AG09309 (cell line): ENCODE results near the gene MEGF11.

Experiments used
- DNase-seq: peaks from one replicate; pipeline ENCODE4 v3.0.0-alpha.2; 2010; ENCODE audit warnings: low read depth
- H3K4me3 ChIP-seq: 2 replicates; pipeline ENCODE4 v1.5.1; 2011; ENCODE audit warnings: mild to moderate bottlenecking, low read depth, low read length, moderate library complexity; ENCODE audit not compliant: control insufficient read depth
- TF ChIP-seq, protein P1 (sequence below): IDR thresholded peaks from 2 replicates; pipeline ENCODE4 v1.5.1; 2011; ENCODE audit warnings: mild to moderate bottlenecking, low read depth, low read length, inconsistent platforms; ENCODE audit not compliant: insufficient read depth, control insufficient read depth; ENCODE audit errors: missing control alignments

Gene MEGF11

DNA sequence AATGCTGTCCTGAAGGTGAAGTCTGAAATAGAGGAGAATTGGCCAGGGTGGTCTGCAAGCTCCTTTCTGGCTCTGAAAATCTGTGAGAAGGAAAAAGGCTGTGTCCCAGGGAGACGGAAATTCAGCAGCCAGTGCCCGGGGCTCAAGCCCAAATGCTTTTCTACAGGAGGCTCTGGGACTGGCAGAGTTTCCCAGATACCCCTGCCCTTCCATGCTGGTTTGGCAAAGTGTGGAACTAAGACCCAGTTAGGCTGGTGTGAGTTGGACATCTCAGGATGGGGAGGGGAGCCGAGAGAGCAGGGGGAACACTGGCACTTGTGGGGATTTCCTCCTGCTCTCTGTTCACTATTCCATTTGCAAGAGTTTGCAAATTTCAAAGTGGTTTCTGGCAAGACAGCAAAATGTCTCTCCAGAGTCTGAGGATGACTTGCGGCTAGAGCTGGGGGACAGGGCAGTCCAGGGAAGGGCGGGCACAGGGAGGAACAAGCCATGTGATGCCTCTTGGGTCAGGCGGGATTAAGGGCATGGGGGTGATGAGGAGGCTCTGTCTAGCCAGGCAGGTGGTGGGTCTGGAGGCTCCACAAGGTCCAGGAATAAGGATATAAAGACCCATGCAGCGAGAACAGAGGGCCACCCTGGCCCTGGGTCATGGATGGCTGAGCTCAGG lies 231.9 kb downstream of the MEGF11 start:
- DNase-seq, result no peak
- H3K4me3 ChIP-seq, result no peak overlapping the region
- TF ChIP-seq, protein P1, sequence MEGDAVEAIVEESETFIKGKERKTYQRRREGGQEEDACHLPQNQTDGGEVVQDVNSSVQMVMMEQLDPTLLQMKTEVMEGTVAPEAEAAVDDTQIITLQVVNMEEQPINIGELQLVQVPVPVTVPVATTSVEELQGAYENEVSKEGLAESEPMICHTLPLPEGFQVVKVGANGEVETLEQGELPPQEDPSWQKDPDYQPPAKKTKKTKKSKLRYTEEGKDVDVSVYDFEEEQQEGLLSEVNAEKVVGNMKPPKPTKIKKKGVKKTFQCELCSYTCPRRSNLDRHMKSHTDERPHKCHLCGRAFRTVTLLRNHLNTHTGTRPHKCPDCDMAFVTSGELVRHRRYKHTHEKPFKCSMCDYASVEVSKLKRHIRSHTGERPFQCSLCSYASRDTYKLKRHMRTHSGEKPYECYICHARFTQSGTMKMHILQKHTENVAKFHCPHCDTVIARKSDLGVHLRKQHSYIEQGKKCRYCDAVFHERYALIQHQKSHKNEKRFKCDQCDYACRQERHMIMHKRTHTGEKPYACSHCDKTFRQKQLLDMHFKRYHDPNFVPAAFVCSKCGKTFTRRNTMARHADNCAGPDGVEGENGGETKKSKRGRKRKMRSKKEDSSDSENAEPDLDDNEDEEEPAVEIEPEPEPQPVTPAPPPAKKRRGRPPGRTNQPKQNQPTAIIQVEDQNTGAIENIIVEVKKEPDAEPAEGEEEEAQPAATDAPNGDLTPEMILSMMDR, result no peak

DNA sequence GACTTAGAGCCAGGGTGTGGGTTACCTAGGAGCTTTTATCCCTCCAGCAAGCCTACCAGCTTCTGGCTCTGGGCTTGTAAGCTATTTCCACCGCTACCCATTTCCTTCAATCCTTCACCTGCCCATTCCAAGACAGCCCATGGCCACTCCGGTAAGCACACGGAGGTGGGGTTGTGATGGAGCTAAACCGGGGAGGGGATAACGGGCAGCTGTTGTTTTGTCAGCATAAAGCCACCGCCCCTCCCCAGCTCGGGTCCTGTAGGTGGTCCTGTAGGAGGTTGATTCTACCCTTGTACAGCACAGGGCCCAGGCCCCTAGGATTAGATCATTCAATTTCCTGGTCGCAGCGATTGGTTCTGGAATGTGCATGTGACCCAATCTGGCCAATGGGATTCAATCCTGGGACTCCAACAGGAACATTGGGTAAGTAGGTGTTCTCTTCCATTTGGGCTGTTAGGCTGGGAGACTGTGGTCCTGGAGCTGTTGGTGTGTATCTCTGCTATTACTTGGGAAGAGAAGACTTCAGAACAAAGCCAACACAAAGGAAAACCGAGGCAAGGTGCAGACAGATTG lies 233.6 kb downstream of the MEGF11 start:
- TF ChIP-seq, protein P1, result no peak
- no peak for DNase-seq
- H3K4me3 ChIP-seq, result no peak overlapping the region

DNA sequence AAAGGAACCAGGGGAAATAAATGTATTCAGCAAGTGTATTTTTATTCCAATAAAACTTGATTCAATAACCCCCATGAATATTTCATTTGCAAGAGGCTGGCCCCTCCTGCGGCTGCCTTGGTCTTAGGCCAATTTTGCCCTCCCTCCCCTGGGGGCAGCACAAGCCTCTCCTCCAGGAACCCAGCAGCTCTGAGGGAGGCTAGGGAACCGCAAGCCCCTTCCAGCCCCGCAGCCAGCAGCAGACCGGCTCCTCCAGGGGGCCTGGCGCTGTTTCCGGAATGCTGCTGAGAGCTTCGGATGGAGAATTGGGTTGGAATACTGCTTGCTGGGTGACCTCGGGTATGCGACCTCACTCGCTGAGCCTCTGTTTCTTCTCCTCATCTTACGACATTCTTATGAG lies 234.2 kb downstream of the MEGF11 start:
- H3K4me3 ChIP-seq, result no peak overlapping the region
- DNase-seq, result no peak
- TF ChIP-seq, protein P1, result no peak

DNA sequence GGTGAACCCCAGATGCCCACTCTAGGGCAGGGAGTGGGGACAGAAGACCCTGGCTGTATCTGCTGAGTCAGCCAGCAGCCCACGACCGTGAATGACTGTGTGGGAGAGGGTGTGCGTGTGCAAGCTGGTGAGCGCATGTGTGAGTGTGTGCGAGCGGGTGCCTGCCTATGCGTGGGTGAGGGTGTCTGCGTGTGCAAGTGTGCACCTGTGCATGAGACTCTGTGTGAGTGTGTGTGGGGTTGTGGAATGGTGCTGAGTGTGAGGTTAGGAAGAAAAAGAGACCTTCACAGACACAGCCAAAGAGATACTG lies 235.1 kb downstream of the MEGF11 start:
- no peak overlapping the region for H3K4me3 ChIP-seq
- DNase-seq, result no peak
- TF ChIP-seq, protein P1, result no peak

DNA sequence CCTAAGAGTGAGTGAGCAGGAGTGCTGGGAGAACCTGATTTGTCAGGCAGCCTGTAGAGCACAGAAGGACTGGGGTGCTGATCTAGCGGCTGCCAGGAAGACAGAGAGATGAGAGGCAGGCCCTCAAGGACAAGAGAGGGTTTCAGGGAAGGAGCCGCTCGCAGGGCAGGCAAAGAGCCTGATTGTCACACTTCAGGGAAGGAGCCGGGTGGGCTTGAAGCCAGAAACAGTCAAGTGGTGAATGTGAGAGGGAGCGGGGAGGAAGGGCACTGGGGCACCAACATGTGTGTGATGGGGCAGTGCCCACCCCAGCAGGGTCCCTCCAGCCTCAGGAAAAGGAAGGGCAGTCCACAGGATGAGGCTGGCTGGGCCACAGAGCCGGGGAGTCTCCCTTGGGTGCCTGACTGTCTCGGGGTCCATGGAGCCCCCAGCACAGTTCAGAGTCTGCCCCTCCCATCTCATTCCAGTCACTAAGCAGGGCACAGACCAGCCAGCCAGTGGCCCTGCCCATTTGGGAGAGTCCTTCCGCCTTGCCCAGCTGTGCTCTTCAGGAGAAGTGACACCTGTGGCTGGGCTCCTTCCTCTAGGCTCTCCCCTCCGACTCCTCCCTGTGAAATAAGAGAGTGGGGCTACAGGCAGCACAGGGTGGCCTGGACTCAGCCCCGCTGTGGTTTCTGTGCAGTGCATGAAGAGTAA lies 235.6 kb downstream of the MEGF11 start:
- TF ChIP-seq, protein P1, result no peak
- H3K4me3 ChIP-seq, result no peak overlapping the region
- no peak for DNase-seq

DNA sequence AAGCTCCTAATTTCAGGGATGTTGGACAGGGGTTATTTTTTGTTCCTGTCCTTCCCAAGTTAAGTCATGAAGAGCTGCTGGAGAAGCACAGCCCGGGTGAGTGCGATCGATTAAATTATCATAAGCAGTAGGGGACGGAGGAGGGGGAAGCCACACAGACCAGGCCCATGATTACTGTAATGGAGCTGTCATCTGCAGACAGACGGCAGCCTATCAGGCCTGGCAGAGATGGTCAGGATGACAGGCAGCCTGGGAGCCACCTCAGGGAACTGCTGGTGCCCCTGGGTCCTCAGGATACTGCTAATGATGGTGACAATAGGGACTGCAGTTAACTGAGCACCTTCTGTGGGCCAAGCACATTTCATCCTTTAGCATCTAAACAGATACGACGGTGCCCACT lies 236.6 kb downstream of the MEGF11 start:
- H3K4me3 ChIP-seq, result no peak overlapping the region
- DNase-seq, result no peak
- TF ChIP-seq, protein P1, result no peak
